ENCODE data around the gene NBEA.

Gene NBEA

GRCh38 chr13:35471706-35472322, 529.7 kb downstream of the NBEA start:
- no peak overlapping the region for H4K8ac ChIP-seq (ENCODE audit: low read depth, low read length)
- peaks cover 11 to 20% of the 10 kb centered on the region in 2 donors for H3K4me1 ChIP-seq (ENCODE audit: control insufficient read depth in 2 of 2, insufficient read depth in 1 of 2, low read depth in 1 of 2, low read length in 2 of 2)
- H2BK15ac ChIP-seq (ENCODE audit: low read length): no peak overlapping the region
- H3K9ac ChIP-seq (ENCODE audit: low read depth, low read length, poor library complexity): no peak overlapping the region
- DNase-seq (ENCODE audit: low spot score): peak; percentile 48
- H3K4ac ChIP-seq (ENCODE audit: low read length): no peak overlapping the region
- no peak overlapping the region for H2BK120ac ChIP-seq (ENCODE audit: low read depth, low read length)
- no peak overlapping the region for H2AK5ac ChIP-seq (ENCODE audit: low read depth, low read length)
- H2AFZ ChIP-seq (ENCODE audit: low read length): peak overlapping the region; percentile 91
- H2BK5ac ChIP-seq (ENCODE audit: low read length): no peak overlapping the region
- H3K4me3 ChIP-seq (ENCODE audit: low read length in 2 of 2): peak overlapping the region in 1 of 2 donors; percentile 58
- peak overlapping the region; percentile 86 for H3K4me2 ChIP-seq (ENCODE audit: insufficient read depth, low read length, poor library complexity, severe bottlenecking)
- H4K91ac ChIP-seq (ENCODE audit: low read depth, low read length, poor library complexity): no peak overlapping the region
- no peak overlapping the region for H3K18ac ChIP-seq (ENCODE audit: low read length)
- H3K36me3 ChIP-seq (replicated peaks in 1 of 2; ENCODE audit: control insufficient read depth in 2 of 2, insufficient read depth in 2 of 2, low read length in 2 of 2): no peaks in the 10 kb centered on the region
- no peak overlapping the region for H2BK12ac ChIP-seq (ENCODE audit: low read length)
- H3K23ac ChIP-seq (ENCODE audit: low read depth, low read length, poor library complexity): no peak overlapping the region
- no peak overlapping the region for H3K27ac ChIP-seq (replicated peaks; ENCODE audit: low read length)
- no peak overlapping the region for H3K14ac ChIP-seq (ENCODE audit: low read length)
- H3K79me1 ChIP-seq (ENCODE audit: low read depth, low read length): no peaks in the 10 kb centered on the region
- H3K27me3 ChIP-seq (ENCODE audit: control insufficient read depth in 3 of 3, insufficient read depth in 3 of 3, low read depth in 1 of 3, low read length in 3 of 3): peaks cover 13 to 40% (median 18%) of the 10 kb centered on the region in 3 experiments
- no peaks in the 10 kb centered on the region for H3K9me3 ChIP-seq (replicated peaks in 1 of 2; ENCODE audit: control insufficient read depth in 2 of 2, insufficient read depth in 1 of 2, low read depth in 1 of 2, low read length in 2 of 2)
- WGBS, 2 donors (ENCODE audit: extremely low coverage in 2 of 2, insufficient read length in 2 of 2, insufficient replicate concordance in 1 of 2): no CpG with 5 or more reads among the region's 28 CpGs

GRCh38 chr13:35472323-35472881, 530.3 kb downstream of the NBEA start:
- Histone ChIP-seq H3K36me3 (replicated peaks in 1 of 2; ENCODE audit: control insufficient read depth in 2 of 2, insufficient read depth in 2 of 2, low read length in 2 of 2) (no peaks in the 10 kb centered on the region), H3K14ac (ENCODE audit: low read length) (no peak overlapping the region), H3K23ac (ENCODE audit: low read depth, low read length, poor library complexity) (no peak overlapping the region), H3K18ac (ENCODE audit: low read length) (no peak overlapping the region), H3K9ac (ENCODE audit: low read depth, low read length, poor library complexity) (no peak overlapping the region), H3K9me3 (replicated peaks in 1 of 2; ENCODE audit: control insufficient read depth in 2 of 2, insufficient read depth in 1 of 2, low read depth in 1 of 2, low read length in 2 of 2) (no peaks in the 10 kb centered on the region), H2BK5ac (ENCODE audit: low read length) (no peak overlapping the region), H2AFZ (ENCODE audit: low read length) (peak overlapping the region; percentile 91), H3K4me1 (ENCODE audit: control insufficient read depth in 2 of 2, insufficient read depth in 1 of 2, low read depth in 1 of 2, low read length in 2 of 2) (peaks cover 11 to 20% of the 10 kb centered on the region in 2 donors), H2AK5ac (ENCODE audit: low read depth, low read length) (no peak overlapping the region), H3K4me2 (ENCODE audit: insufficient read depth, low read length, poor library complexity, severe bottlenecking) (no peak overlapping the region), H3K4ac (ENCODE audit: low read length) (no peak overlapping the region), H4K8ac (ENCODE audit: low read depth, low read length) (no peak overlapping the region), H2BK15ac (ENCODE audit: low read length) (no peak overlapping the region), H2BK12ac (ENCODE audit: low read length) (no peak overlapping the region), H2BK120ac (ENCODE audit: low read depth, low read length) (no peak overlapping the region), H3K79me1 (ENCODE audit: low read depth, low read length) (no peaks in the 10 kb centered on the region), H3K27ac (replicated peaks; ENCODE audit: low read length) (no peak overlapping the region), H3K4me3 (ENCODE audit: low read length in 2 of 2) (peak overlapping the region in 1 of 2 donors; percentile 58), H4K91ac (ENCODE audit: low read depth, low read length, poor library complexity) (no peak overlapping the region), H3K27me3 (ENCODE audit: control insufficient read depth in 3 of 3, insufficient read depth in 3 of 3, low read depth in 1 of 3, low read length in 3 of 3) (peaks cover 13 to 45% (median 24%) of the 10 kb centered on the region in 3 experiments)
- no CpG with 5 or more reads among the region's 7 CpGs for WGBS, 2 donors (ENCODE audit: extremely low coverage in 2 of 2, insufficient read length in 2 of 2, insufficient replicate concordance in 1 of 2)
- DNase-seq (ENCODE audit: low spot score): no peak

DNA sequence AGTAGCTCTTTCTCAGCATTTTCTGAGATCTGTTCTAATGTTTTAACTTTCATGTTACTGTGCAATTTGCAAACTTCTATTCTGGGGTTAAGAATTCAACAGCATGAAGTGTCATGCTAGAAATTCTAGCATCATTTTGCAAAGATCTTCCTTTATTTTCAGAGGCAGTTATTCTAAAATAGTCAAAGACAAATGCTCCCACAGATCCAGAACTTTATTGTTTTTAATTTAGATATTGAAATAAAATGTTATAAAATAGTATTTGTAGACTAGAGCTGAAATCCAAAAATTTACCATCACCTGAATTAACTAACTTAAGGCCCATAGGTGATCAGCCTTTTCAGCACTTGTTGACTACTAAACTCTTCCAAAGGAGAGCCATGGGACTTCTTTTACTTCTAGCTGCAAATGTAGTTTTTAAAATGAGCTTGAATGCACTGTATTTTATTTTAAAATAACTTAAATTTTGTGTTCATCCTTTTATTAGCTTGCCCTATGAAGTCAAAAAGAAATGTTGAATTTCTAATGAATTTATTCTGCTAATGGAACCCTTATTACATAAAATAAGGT, 531.2 kb downstream of the NBEA start:
- H3K9ac ChIP-seq (ENCODE audit: low read depth, low read length, poor library complexity): no peak overlapping the region
- no peak overlapping the region for H3K27ac ChIP-seq (replicated peaks; ENCODE audit: low read length)
- H2AFZ ChIP-seq (ENCODE audit: low read length): no peak overlapping the region
- no peak overlapping the region for H2BK5ac ChIP-seq (ENCODE audit: low read length)
- H3K27me3 ChIP-seq (ENCODE audit: control insufficient read depth in 3 of 3, insufficient read depth in 3 of 3, low read depth in 1 of 3, low read length in 3 of 3): peaks cover 16 to 51% (median 33%) of the 10 kb centered on the region in 3 experiments
- no peak overlapping the region for H4K8ac ChIP-seq (ENCODE audit: low read depth, low read length)
- no peak overlapping the region for H2BK12ac ChIP-seq (ENCODE audit: low read length)
- peaks cover 8 to 20% of the 10 kb centered on the region in 2 donors for H3K4me1 ChIP-seq (ENCODE audit: control insufficient read depth in 2 of 2, insufficient read depth in 1 of 2, low read depth in 1 of 2, low read length in 2 of 2)
- no peak overlapping the region for H3K4me2 ChIP-seq (ENCODE audit: insufficient read depth, low read length, poor library complexity, severe bottlenecking)
- no peak overlapping the region for H3K14ac ChIP-seq (ENCODE audit: low read length)
- no peak overlapping the region for H3K4ac ChIP-seq (ENCODE audit: low read length)
- no peak overlapping the region for H2BK120ac ChIP-seq (ENCODE audit: low read depth, low read length)
- no peaks in the 10 kb centered on the region for H3K9me3 ChIP-seq (replicated peaks in 1 of 2; ENCODE audit: control insufficient read depth in 2 of 2, insufficient read depth in 1 of 2, low read depth in 1 of 2, low read length in 2 of 2)
- no peak overlapping the region for H3K23ac ChIP-seq (ENCODE audit: low read depth, low read length, poor library complexity)
- H2AK5ac ChIP-seq (ENCODE audit: low read depth, low read length): no peak overlapping the region
- no peak overlapping the region for H2BK15ac ChIP-seq (ENCODE audit: low read length)
- H3K36me3 ChIP-seq (replicated peaks in 1 of 2; ENCODE audit: control insufficient read depth in 2 of 2, insufficient read depth in 2 of 2, low read length in 2 of 2): no peaks in the 10 kb centered on the region
- no peak overlapping the region for H3K4me3 ChIP-seq (ENCODE audit: low read length in 2 of 2)
- DNase-seq (ENCODE audit: low spot score): no peak
- no peak overlapping the region for H4K91ac ChIP-seq (ENCODE audit: low read depth, low read length, poor library complexity)
- H3K18ac ChIP-seq (ENCODE audit: low read length): no peak overlapping the region
- no peaks in the 10 kb centered on the region for H3K79me1 ChIP-seq (ENCODE audit: low read depth, low read length)

DNA sequence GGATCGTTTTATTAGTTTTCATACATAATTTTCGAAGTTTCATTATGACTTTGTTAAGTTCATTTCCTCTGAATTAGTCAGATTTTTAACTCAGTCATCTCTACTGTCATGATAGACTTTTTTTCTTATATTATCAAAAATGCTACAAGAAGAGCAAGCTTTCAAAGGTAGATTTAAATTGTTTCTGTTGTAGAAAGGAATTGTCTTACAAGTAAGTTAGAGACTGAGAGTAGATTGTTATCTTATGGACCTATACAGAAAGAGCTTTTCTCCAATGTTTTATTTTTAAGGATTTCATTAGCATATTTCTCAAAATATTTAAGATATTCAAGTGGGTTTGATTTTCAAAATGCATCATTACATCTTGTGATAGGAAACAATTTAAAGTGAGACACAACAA, 531.7 kb downstream of the NBEA start:
- Histone ChIP-seq H3K4me2 (ENCODE audit: insufficient read depth, low read length, poor library complexity, severe bottlenecking) (no peak overlapping the region), H2BK15ac (ENCODE audit: low read length) (no peak overlapping the region), H2BK5ac (ENCODE audit: low read length) (no peak overlapping the region), H2BK120ac (ENCODE audit: low read depth, low read length) (no peak overlapping the region), H4K91ac (ENCODE audit: low read depth, low read length, poor library complexity) (no peak overlapping the region), H3K14ac (ENCODE audit: low read length) (no peak overlapping the region), H3K36me3 (replicated peaks in 1 of 2; ENCODE audit: control insufficient read depth in 2 of 2, insufficient read depth in 2 of 2, low read length in 2 of 2) (no peaks in the 10 kb centered on the region), H3K18ac (ENCODE audit: low read length) (no peak overlapping the region), H3K4me3 (ENCODE audit: low read length in 2 of 2) (no peak overlapping the region), H2BK12ac (ENCODE audit: low read length) (no peak overlapping the region), H3K4me1 (ENCODE audit: control insufficient read depth in 2 of 2, insufficient read depth in 1 of 2, low read depth in 1 of 2, low read length in 2 of 2) (peaks cover 8 to 25% of the 10 kb centered on the region in 2 donors), H3K9me3 (replicated peaks in 1 of 2; ENCODE audit: control insufficient read depth in 2 of 2, insufficient read depth in 1 of 2, low read depth in 1 of 2, low read length in 2 of 2) (no peaks in the 10 kb centered on the region), H4K8ac (ENCODE audit: low read depth, low read length) (no peak overlapping the region), H3K27me3 (ENCODE audit: control insufficient read depth in 3 of 3, insufficient read depth in 3 of 3, low read depth in 1 of 3, low read length in 3 of 3) (peaks cover 16 to 55% (median 38%) of the 10 kb centered on the region in 3 experiments), H3K23ac (ENCODE audit: low read depth, low read length, poor library complexity) (no peak overlapping the region), H3K27ac (replicated peaks; ENCODE audit: low read length) (no peak overlapping the region), H3K4ac (ENCODE audit: low read length) (no peak overlapping the region), H2AFZ (ENCODE audit: low read length) (no peak overlapping the region), H2AK5ac (ENCODE audit: low read depth, low read length) (no peak overlapping the region), H3K9ac (ENCODE audit: low read depth, low read length, poor library complexity) (no peak overlapping the region), H3K79me1 (ENCODE audit: low read depth, low read length) (no peaks in the 10 kb centered on the region)
- no peak for DNase-seq (ENCODE audit: low spot score)
- no CpG with 5 or more reads among the region's 2 CpGs for WGBS, 2 donors (ENCODE audit: extremely low coverage in 2 of 2, insufficient read length in 2 of 2, insufficient replicate concordance in 1 of 2)
